ENCODE measurements around the gene SFXN2.
"Not testable (repeated sequence)": the region's sequence is repeated elsewhere in the genome, so short reads cannot be mapped to it uniquely, and the experiment has no call there.

Gene SFXN2, protein sequence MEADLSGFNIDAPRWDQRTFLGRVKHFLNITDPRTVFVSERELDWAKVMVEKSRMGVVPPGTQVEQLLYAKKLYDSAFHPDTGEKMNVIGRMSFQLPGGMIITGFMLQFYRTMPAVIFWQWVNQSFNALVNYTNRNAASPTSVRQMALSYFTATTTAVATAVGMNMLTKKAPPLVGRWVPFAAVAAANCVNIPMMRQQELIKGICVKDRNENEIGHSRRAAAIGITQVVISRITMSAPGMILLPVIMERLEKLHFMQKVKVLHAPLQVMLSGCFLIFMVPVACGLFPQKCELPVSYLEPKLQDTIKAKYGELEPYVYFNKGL

GRCh38 chr10:102714621-102715455 is at the start of gene SFXN2:
TSS of gene SFXN2 (plus strand) at chr10:102714636. CDS start at chr10:102726637, 12,001 bp downstream.
- H3K36me3 ChIP-seq (ENCODE audit: insufficient read depth, low read length), result no peaks in the 10 kb centered on the region
- H3K9ac ChIP-seq (ENCODE audit: low read depth, low read length), result peak within 1 kb of the TSS; percentile 88
- H3K9me3 ChIP-seq (ENCODE audit: control insufficient read depth, insufficient read depth, low read length), result no peaks in the 10 kb centered on the region
- peaks cover 20% of the 10 kb centered on the region for H3K4me1 ChIP-seq (ENCODE audit: insufficient read depth, low read length)

- no peaks in the 10 kb centered on the region for H3K9me3 ChIP-seq (ENCODE audit: control insufficient read depth, insufficient read depth, low read length)
- peaks cover 26% of the 10 kb centered on the region; the same call in 1 of the 2 replicates for H3K4me1 ChIP-seq (ENCODE audit: insufficient read depth, low read length)
- no peak overlapping the region for H3K9ac ChIP-seq (ENCODE audit: low read depth, low read length)
- no peaks in the 10 kb centered on the region for H3K36me3 ChIP-seq (ENCODE audit: insufficient read depth, low read length)
Measured at GRCh38 chr10:102665904-102666509, 48.4 kb upstream of the SFXN2 start.

GRCh38 chr10:102667411-102667810 is 47.0 kb upstream of the SFXN2 start:
- H3K36me3 ChIP-seq (ENCODE audit: insufficient read depth, low read length); H3K9me3 ChIP-seq (ENCODE audit: control insufficient read depth, insufficient read depth, low read length); H3K9ac ChIP-seq (ENCODE audit: low read depth, low read length): not testable (repeated sequence)
- H3K4me1 ChIP-seq (ENCODE audit: insufficient read depth, low read length), result peaks cover 21% of the 10 kb centered on the region; the same call in 1 of the 2 replicates

- Histone ChIP-seq H3K4me1 (ENCODE audit: insufficient read depth, low read length) (peaks cover 26% of the 10 kb centered on the region; the same call in 1 of the 2 replicates), H3K9ac (ENCODE audit: low read depth, low read length) (no peak overlapping the region), H3K9me3 (ENCODE audit: control insufficient read depth, insufficient read depth, low read length) (no peaks in the 10 kb centered on the region), H3K36me3 (ENCODE audit: insufficient read depth, low read length) (no peaks in the 10 kb centered on the region)
Measured at GRCh38 chr10:102668326-102669107, 45.9 kb upstream of the SFXN2 start.

DNA sequence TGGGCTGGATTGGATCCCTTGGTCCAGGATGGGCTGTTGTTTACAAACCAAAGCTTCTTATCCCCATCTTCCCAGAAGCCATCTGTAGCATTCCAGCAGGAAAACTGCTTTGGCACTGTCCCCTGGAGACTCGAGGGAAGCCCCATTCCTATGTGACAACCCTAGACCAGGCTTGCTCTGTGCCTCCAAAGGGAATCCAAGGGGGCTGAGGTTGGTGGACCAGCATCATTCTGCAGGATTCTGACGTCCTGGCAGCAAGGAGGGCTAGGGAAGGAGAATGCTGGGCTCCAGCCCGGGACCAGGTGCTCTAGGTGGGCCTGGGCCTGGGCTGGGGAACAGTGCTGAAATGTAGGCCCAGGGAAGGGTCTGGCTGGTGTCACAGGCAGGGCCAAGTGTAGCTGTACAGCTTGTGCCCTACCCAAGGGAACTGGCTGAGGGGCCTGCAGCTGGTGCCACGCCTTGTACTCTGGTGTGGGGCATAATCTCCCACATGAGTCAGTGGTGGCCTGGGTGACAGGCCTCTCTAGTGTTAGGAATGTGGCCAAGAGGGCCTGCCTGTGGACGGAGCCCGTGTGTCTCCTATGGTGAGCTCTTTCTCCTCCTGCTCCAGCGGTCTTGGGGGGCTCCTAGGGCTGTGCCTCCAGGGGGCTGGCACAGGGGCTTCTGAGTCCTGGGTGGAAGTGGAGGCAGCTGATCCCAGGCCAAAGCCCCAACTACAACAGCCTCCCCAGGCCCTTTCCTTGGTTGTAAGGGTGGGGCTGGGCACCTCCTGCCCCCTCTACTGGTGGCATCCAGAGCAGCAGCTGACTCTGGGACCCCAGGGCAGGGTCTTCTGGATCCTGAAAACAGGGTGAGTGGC is 45.0 kb upstream of the SFXN2 start:
- no peak overlapping the region for H3K9ac ChIP-seq (ENCODE audit: low read depth, low read length)
- no peaks in the 10 kb centered on the region for H3K36me3 ChIP-seq (ENCODE audit: insufficient read depth, low read length)
- H3K4me1 ChIP-seq (ENCODE audit: insufficient read depth, low read length), result peaks cover 33% of the 10 kb centered on the region; the same call in 1 of the 2 replicates
- no peaks in the 10 kb centered on the region for H3K9me3 ChIP-seq (ENCODE audit: control insufficient read depth, insufficient read depth, low read length)

- H3K9me3 ChIP-seq (ENCODE audit: control insufficient read depth, insufficient read depth, low read length), result no peaks in the 10 kb centered on the region
- peaks cover 40% of the 10 kb centered on the region for H3K4me1 ChIP-seq (ENCODE audit: insufficient read depth, low read length)
- no peak overlapping the region for H3K9ac ChIP-seq (ENCODE audit: low read depth, low read length)
- H3K36me3 ChIP-seq (ENCODE audit: insufficient read depth, low read length), result no peaks in the 10 kb centered on the region
Measured at GRCh38 chr10:102670065-102670670, 44.3 kb upstream of the SFXN2 start.

DNA sequence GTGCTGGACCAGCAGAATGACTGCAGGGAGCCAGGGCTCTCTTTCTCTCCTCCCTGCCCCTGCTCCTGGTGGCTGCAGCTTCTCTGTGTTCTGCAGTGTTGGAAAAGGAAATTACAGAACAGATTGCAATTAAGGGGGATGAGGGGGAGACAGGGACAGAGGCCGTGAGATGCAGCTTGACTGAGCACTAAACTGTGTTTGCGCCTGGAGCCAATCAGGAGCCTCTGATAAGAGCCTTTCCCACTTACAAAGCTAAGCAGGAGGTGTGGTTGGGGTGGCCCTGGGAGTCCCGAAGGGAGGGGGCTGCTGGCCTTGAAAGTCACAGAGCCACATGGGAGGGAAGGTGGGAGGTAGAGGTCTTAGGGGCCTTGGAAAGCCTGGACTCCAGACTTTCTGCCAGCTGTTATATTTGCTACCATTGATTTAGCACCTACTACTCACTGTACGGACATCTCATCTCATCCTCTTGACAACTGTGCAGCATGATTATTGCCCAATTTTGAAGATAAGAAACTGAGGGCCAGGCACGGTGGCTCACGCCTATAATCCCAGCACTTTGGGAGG is 43.5 kb upstream of the SFXN2 start:
- no peaks in the 10 kb centered on the region for H3K36me3 ChIP-seq (ENCODE audit: insufficient read depth, low read length)
- H3K9ac ChIP-seq (ENCODE audit: low read depth, low read length), result no peak overlapping the region
- peaks cover 48% of the 10 kb centered on the region for H3K4me1 ChIP-seq (ENCODE audit: insufficient read depth, low read length)
- H3K9me3 ChIP-seq (ENCODE audit: control insufficient read depth, insufficient read depth, low read length), result no peaks in the 10 kb centered on the region

GRCh38 chr10:102673236-102673818 is 41.1 kb upstream of the SFXN2 start:
- no peaks in the 10 kb centered on the region for H3K9me3 ChIP-seq (ENCODE audit: control insufficient read depth, insufficient read depth, low read length)
- no peaks in the 10 kb centered on the region for H3K36me3 ChIP-seq (ENCODE audit: insufficient read depth, low read length)
- H3K4me1 ChIP-seq (ENCODE audit: insufficient read depth, low read length), result peaks cover 63% of the 10 kb centered on the region
- peak overlapping the region; percentile 25; the same call in 1 of the 2 replicates for H3K9ac ChIP-seq (ENCODE audit: low read depth, low read length)

DNA sequence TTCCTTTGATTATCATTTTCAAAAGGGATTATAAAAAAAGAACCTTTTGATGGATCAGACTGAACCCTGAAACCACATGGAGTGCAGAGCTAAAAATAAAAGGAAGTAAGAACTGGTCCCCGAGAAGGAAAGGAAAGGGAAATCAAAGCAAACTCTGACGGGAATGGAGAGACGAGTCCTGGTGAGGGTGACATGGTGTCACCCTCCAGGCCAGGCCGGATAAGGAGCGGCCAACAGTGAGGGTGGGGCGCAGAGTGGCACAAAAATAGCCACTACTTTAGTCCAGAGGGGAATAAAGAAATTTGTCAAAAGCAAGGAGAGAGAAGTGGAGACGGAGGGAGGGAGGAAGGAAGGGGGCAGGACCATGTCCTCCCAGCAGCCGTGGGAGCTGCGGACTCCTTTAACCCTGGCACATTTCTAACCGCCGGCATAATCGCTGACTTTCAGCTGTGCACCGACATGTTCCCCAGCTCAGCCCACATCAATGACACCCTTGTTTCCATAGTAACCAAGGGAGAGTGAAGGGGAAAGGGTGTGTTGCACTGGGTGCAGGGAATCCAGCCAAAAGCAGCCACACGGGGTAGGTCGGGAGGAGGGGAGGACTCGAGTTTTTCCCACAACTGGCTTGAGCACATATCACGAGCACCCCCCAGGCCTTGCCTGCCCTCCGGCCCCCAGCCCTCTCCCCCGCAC is 40.5 kb upstream of the SFXN2 start:
- H3K4me1 ChIP-seq (ENCODE audit: insufficient read depth, low read length), result peaks cover 67% of the 10 kb centered on the region
- H3K36me3 ChIP-seq (ENCODE audit: insufficient read depth, low read length), result no peaks in the 10 kb centered on the region
- H3K9me3 ChIP-seq (ENCODE audit: control insufficient read depth, insufficient read depth, low read length), result no peaks in the 10 kb centered on the region
- H3K9ac ChIP-seq (ENCODE audit: low read depth, low read length), result peak overlapping the region; percentile 25; the same call in 1 of the 2 replicates

DNA sequence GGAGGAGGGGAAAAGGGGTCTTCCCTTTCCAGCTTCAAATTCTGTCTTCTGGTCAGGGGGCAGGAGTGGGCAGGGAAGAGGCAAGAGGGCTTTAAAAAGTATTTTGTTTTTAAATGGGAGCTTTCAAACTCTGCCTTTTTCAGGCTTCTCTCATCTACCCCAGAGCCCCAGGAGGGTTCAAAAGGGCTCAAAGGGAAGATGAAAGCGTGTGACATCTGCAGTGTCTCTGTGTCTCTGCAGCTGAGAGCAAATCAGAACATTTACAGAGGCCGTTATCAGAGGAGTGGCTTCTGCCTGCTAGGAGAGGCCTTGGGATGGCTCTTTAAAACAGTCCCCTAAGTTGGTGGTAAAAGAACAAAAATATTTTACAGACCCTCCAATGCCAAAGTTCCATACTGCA is 39.9 kb upstream of the SFXN2 start:
- Histone ChIP-seq H3K4me1 (ENCODE audit: insufficient read depth, low read length) (peaks cover 70% of the 10 kb centered on the region), H3K9ac (ENCODE audit: low read depth, low read length) (0 out of 2 replicates have a peak overlapping the region, but pooled peaks have one; percentile 2), H3K9me3 (ENCODE audit: control insufficient read depth, insufficient read depth, low read length) (no peaks in the 10 kb centered on the region), H3K36me3 (ENCODE audit: insufficient read depth, low read length) (no peaks in the 10 kb centered on the region)

DNA sequence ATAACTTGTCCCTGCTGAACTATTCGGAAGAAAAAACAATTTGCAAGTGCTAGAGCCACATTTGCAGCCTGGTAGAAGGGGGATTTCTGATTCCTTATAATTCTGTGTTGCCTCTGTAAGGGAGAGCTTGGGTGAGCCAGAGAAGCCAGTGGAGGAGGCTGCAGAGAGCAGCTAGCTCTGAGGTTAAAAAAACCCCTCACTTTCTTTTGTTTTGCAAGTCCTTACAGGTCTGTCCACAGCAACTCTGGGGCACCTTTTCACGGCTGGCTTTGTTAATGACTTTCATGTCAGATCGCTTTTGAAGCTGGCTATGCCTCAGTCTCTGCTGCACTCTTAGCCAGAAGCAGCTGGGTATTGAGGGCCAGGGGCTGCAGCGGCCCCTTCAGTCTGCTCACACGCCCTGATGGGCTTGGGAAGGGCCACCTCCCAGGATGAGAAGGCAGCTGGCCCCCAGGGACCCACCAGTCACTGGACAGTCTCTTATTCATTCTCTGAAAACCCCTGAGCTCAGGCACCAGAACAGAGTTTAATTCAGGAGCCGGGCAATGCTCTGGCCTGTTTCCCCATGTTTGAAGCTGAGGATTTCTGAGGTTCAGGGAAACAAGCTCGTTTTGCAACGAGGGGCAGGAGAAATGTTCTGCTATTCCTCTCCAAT is 39.3 kb upstream of the SFXN2 start:
- Histone ChIP-seq H3K9me3 (ENCODE audit: control insufficient read depth, insufficient read depth, low read length) (no peaks in the 10 kb centered on the region), H3K36me3 (ENCODE audit: insufficient read depth, low read length) (no peaks in the 10 kb centered on the region), H3K4me1 (ENCODE audit: insufficient read depth, low read length) (peaks cover 67% of the 10 kb centered on the region), H3K9ac (ENCODE audit: low read depth, low read length) (0 out of 2 replicates have a peak overlapping the region, but pooled peaks have one; percentile 2)

All from ES-I3 (cell line).